ENCODE measurements around the gene MUL1.
A peak's percentile ranks its signal among the peaks of the same experiment; 100 is the strongest.

- TF ChIP-seq YY1 (IDR thresholded peaks at IDR 0.05; ENCODE audit: low read depth): no peak
- peak; percentile 95 for TF ChIP-seq CTCF (IDR thresholded peaks at IDR 0.05)
- no peak for TF ChIP-seq NFIC (IDR thresholded peaks at IDR 0.05; ENCODE audit: borderline replicate concordance)
- TF ChIP-seq POLR2AphosphoS5 (IDR thresholded peaks at IDR 0.05; ENCODE audit: low read depth, low read length): no peak
- TF ChIP-seq USF2 (IDR thresholded peaks at IDR 0.05; ENCODE audit: borderline replicate concordance, low read depth, low read length): no peak
- TF ChIP-seq RAD21 (IDR thresholded peaks at IDR 0.05; ENCODE audit: low read length): peak; percentile 94
- no peak for TF ChIP-seq NRF1 (IDR thresholded peaks at IDR 0.05; ENCODE audit: low read depth, low read length)
- TF ChIP-seq TAF1 (IDR thresholded peaks at IDR 0.05; ENCODE audit: borderline replicate concordance, low read depth, low read length): no peak
- no peak for TF ChIP-seq GABPA (IDR thresholded peaks at IDR 0.05; ENCODE audit: low read depth)
- peak; percentile 95 for TF ChIP-seq SMC3 (IDR thresholded peaks at IDR 0.05; ENCODE audit: low read depth, low read length)
- TF ChIP-seq SIN3A (IDR thresholded peaks at IDR 0.05; ENCODE audit: borderline replicate concordance, low read depth, low read length): no peak
These were observed 14.3 kb upstream of the MUL1 start for GRCh38 chr1:20521960-20522861.

Data from SK-N-SH (cell line).